Astrocyte of the cerebellum (primary cell): Measurements from ENCODE around the gene CFAP100.

Experiments
- DNase-seq: peaks from one replicate; pipeline ENCODE4 v3.0.0-alpha.2; 2011; ENCODE audit warnings: low read depth
- H3K4me3 ChIP-seq: 2 replicates; pipeline ENCODE4 v1.5.1; 2011; ENCODE audit warnings: mild to moderate bottlenecking, low read depth, low read length, moderate library complexity
- in situ Hi-C: cut with HindIII; loops from 2 replicates; pipeline ENCODE4 v1.10.0; 2017; ENCODE audit warnings: low sequenced_read_pairs
- TF ChIP-seq, protein P1 (sequence below): IDR thresholded peaks from 2 replicates; pipeline ENCODE4 v1.5.1; 2012; ENCODE audit warnings: low read length, low read depth, moderate library complexity, mild to moderate bottlenecking; ENCODE audit errors: missing control alignments

Gene CFAP100

GRCh38 chr3:126474498-126475412, 80.0 kb downstream of the CFAP100 start:
- TF ChIP-seq, protein P1, sequence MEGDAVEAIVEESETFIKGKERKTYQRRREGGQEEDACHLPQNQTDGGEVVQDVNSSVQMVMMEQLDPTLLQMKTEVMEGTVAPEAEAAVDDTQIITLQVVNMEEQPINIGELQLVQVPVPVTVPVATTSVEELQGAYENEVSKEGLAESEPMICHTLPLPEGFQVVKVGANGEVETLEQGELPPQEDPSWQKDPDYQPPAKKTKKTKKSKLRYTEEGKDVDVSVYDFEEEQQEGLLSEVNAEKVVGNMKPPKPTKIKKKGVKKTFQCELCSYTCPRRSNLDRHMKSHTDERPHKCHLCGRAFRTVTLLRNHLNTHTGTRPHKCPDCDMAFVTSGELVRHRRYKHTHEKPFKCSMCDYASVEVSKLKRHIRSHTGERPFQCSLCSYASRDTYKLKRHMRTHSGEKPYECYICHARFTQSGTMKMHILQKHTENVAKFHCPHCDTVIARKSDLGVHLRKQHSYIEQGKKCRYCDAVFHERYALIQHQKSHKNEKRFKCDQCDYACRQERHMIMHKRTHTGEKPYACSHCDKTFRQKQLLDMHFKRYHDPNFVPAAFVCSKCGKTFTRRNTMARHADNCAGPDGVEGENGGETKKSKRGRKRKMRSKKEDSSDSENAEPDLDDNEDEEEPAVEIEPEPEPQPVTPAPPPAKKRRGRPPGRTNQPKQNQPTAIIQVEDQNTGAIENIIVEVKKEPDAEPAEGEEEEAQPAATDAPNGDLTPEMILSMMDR, result no peak
- no peak for DNase-seq
- in situ Hi-C loops, result no loop called here
- peak overlapping the region; percentile 66 for H3K4me3 ChIP-seq

- in situ Hi-C loops, result no loop called here
- H3K4me3 ChIP-seq, result peak within 1 kb of the TSS; percentile 66
- TF ChIP-seq, protein P1, result peak; percentile 26
- peak; percentile 82 for DNase-seq
Observed at GRCh38 chr3:126475413-126476114, 80.9 kb downstream of the CFAP100 start, which contains the start of gene ZXDC. Gene ZXDC, minus strand, starts transcription at chr3:126475891. Its CDS starts 26 bp downstream, at chr3:126475865.

GRCh38 chr3:126476166-126477060, 81.7 kb downstream of the CFAP100 start:
- no peak for DNase-seq

GRCh38 chr3:126477061-126477380, 82.3 kb downstream of the CFAP100 start:
- TF ChIP-seq, protein P1, result no peak
- DNase-seq, result no peak
- in situ Hi-C loops, result no loop called here
- no peak overlapping the region for H3K4me3 ChIP-seq

More at GRCh38 chr3:126476166-126477060, 81.7 kb downstream of the CFAP100 start:
- TF ChIP-seq, protein P1, result no peak
- in situ Hi-C loops, result no loop called here
- H3K4me3 ChIP-seq, result peak overlapping the region; percentile 57

DNA sequence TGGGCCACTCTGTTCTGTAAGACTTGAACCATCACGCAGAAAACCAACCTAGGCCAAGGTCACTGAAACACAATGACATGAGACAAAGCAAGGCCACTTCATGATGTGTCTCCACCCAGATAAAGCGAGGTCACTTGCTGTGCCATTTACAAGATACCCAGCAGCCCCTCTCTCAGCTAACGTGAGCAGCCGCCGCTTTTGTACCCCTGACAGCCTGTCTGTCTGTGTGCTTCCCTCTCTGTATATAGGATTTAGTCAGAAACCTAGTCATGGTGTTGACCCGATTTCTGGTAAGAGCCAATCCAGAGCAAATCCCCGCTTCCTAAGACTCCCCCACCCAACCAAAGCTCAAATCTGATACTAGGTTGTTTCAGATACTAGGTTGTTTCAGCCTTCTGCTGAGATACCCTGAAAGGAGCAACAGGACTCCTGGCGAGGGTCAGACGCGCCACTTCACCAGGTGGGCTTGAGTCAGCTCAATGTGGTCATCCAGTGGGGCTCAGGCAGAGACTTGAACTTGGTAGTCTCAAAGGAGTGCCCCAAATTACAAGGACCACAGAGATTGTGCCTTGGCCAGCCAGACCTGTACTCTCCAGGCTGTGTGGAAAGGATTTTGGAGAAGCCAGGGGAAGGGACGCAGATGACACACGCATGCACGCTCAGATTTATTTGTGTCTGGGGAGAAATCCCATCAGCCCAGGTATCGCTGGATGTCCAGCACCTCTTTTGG, 84.0 kb downstream of the CFAP100 start:
- in situ Hi-C loops, result no loop called here
- no peak overlapping the region for H3K4me3 ChIP-seq
- TF ChIP-seq, protein P1, result no peak
- no peak for DNase-seq
